Measurements from ENCODE around the gene HEXA.

The HEXA gene

DNA sequence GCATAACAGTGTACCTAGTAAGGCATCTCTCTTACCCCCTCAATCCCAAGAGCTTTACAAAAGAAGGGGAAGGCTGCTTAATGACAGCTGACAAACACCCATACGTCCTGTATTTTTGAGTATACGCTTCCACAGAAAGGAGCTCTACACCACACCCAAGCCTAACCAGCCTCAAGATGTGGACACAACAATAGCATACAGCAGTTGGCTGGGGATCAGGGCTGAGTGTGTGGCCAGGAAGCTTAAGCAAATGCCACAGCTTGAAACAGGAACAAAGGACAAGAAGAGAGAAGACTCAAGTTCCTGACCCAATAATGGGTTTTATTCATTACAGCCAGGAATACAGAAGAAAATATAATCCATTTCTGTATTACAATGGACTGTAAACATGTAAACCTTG, 6.9 kb downstream of the HEXA start (continued):
- TF ChIP-seq ZNF488 (tag by site-specific recombination; IDR thresholded peaks at IDR 0.05) (no peak), ZNF654 (tag by site-specific recombination; IDR thresholded peaks at IDR 0.05; ENCODE audit: low read depth) (no peak), ZNF274 (IDR thresholded peaks at IDR 0.05; ENCODE audit: low read length) (no peak), ZNF274 (tag by site-specific recombination; IDR thresholded peaks at IDR 0.05; ENCODE audit: borderline replicate concordance) (no peak), PRDM6 (tag by site-specific recombination; IDR thresholded peaks at IDR 0.05) (no peak), SP7 (tag by site-specific recombination; IDR thresholded peaks at IDR 0.05) (no peak), ZNF501 (tag by site-specific recombination; IDR thresholded peaks at IDR 0.05) (no peak)

DNA sequence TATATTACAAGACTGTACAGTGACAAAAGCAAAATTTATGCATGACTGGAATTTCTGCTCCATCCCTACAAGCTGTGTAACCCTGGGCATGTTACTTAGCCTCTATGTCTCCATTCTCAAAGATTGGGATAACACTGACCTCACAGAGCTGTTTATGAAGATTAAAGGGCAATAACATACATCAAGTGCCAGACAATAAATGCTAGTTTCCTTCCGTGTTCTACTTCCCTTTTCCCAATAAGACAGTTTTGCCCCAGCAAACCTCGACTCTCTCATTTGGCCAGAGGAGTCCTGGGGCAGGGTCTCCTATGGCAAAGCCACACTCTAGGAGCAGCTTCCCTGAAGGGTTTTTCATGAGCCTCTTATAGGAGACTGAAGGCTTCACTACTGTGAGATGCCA, 7.5 kb downstream of the HEXA start:
- ChIA-PET CTCF (interaction anchor here (0.6 to 1.2 kb wide), 3 partner anchors 13 to 879 kb away, joined by 3 to 4 read pairs (median 3); no protein-coding TSS in a partner anchor), POLR2A (no interaction called here)
- H3K4me3 ChIP-seq (ENCODE audit: low read depth, low read length) = no peak overlapping the region
- no peaks in the 10 kb centered on the region for H3K4me1 ChIP-seq (ENCODE audit: control insufficient read depth, insufficient read depth, low read length)
- H3K36me3 ChIP-seq (ENCODE audit: control insufficient read depth in 2 of 2, insufficient read depth in 1 of 2, low read length in 2 of 2) = peaks cover 12 to 40% of the 10 kb centered on the region in 2 experiments
- no peak overlapping the region for H3K27ac ChIP-seq (ENCODE audit: extremely low read depth, low read depth, low read length)
- no peaks in the 10 kb centered on the region for H3K9me3 ChIP-seq (ENCODE audit: control insufficient read depth, insufficient read depth, low read depth, low read length)
- TF ChIP-seq ZNF37A (tag by site-specific recombination; IDR thresholded peaks at IDR 0.05) (no peak), ZNF664 (tag by site-specific recombination; IDR thresholded peaks at IDR 0.05) (no peak), GFI1B (tag by site-specific recombination; IDR thresholded peaks at IDR 0.05) (no peak), ZNF501 (tag by site-specific recombination; IDR thresholded peaks at IDR 0.05) (no peak), ZNF23 (tag by site-specific recombination; IDR thresholded peaks at IDR 0.05; ENCODE audit: borderline replicate concordance) (no peak), ZNF792 (tag by site-specific recombination; IDR thresholded peaks at IDR 0.05) (no peak), HOXC10 (CRISPR knock-in tag; IDR thresholded peaks at IDR 0.05) (no peak), BCL11B (tag by site-specific recombination; IDR thresholded peaks at IDR 0.05; ENCODE audit: low read depth) (no peak), ZBTB21 (tag by site-specific recombination; IDR thresholded peaks at IDR 0.05) (no peak)
- TF ChIP-seq, protein P1, sequence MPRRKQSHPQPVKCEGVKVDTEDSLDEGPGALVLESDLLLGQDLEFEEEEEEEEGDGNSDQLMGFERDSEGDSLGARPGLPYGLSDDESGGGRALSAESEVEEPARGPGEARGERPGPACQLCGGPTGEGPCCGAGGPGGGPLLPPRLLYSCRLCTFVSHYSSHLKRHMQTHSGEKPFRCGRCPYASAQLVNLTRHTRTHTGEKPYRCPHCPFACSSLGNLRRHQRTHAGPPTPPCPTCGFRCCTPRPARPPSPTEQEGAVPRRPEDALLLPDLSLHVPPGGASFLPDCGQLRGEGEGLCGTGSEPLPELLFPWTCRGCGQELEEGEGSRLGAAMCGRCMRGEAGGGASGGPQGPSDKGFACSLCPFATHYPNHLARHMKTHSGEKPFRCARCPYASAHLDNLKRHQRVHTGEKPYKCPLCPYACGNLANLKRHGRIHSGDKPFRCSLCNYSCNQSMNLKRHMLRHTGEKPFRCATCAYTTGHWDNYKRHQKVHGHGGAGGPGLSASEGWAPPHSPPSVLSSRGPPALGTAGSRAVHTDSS (tag by site-specific recombination; IDR thresholded peaks at IDR 0.05) = no peak
- TF ChIP-seq, protein P2, sequence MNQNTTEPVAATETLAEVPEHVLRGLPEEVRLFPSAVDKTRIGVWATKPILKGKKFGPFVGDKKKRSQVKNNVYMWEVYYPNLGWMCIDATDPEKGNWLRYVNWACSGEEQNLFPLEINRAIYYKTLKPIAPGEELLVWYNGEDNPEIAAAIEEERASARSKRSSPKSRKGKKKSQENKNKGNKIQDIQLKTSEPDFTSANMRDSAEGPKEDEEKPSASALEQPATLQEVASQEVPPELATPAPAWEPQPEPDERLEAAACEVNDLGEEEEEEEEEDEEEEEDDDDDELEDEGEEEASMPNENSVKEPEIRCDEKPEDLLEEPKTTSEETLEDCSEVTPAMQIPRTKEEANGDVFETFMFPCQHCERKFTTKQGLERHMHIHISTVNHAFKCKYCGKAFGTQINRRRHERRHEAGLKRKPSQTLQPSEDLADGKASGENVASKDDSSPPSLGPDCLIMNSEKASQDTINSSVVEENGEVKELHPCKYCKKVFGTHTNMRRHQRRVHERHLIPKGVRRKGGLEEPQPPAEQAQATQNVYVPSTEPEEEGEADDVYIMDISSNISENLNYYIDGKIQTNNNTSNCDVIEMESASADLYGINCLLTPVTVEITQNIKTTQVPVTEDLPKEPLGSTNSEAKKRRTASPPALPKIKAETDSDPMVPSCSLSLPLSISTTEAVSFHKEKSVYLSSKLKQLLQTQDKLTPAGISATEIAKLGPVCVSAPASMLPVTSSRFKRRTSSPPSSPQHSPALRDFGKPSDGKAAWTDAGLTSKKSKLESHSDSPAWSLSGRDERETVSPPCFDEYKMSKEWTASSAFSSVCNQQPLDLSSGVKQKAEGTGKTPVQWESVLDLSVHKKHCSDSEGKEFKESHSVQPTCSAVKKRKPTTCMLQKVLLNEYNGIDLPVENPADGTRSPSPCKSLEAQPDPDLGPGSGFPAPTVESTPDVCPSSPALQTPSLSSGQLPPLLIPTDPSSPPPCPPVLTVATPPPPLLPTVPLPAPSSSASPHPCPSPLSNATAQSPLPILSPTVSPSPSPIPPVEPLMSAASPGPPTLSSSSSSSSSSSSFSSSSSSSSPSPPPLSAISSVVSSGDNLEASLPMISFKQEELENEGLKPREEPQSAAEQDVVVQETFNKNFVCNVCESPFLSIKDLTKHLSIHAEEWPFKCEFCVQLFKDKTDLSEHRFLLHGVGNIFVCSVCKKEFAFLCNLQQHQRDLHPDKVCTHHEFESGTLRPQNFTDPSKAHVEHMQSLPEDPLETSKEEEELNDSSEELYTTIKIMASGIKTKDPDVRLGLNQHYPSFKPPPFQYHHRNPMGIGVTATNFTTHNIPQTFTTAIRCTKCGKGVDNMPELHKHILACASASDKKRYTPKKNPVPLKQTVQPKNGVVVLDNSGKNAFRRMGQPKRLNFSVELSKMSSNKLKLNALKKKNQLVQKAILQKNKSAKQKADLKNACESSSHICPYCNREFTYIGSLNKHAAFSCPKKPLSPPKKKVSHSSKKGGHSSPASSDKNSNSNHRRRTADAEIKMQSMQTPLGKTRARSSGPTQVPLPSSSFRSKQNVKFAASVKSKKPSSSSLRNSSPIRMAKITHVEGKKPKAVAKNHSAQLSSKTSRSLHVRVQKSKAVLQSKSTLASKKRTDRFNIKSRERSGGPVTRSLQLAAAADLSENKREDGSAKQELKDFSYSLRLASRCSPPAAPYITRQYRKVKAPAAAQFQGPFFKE (tag by site-specific recombination; IDR thresholded peaks at IDR 0.05; ENCODE audit: borderline replicate concordance) = no peak
- TF ChIP-seq, protein P3, sequence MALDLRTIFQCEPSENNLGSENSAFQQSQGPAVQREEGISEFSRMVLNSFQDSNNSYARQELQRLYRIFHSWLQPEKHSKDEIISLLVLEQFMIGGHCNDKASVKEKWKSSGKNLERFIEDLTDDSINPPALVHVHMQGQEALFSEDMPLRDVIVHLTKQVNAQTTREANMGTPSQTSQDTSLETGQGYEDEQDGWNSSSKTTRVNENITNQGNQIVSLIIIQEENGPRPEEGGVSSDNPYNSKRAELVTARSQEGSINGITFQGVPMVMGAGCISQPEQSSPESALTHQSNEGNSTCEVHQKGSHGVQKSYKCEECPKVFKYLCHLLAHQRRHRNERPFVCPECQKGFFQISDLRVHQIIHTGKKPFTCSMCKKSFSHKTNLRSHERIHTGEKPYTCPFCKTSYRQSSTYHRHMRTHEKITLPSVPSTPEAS (tag by site-specific recombination; IDR thresholded peaks at IDR 0.05) = no peak
- TF ChIP-seq, protein P4, sequence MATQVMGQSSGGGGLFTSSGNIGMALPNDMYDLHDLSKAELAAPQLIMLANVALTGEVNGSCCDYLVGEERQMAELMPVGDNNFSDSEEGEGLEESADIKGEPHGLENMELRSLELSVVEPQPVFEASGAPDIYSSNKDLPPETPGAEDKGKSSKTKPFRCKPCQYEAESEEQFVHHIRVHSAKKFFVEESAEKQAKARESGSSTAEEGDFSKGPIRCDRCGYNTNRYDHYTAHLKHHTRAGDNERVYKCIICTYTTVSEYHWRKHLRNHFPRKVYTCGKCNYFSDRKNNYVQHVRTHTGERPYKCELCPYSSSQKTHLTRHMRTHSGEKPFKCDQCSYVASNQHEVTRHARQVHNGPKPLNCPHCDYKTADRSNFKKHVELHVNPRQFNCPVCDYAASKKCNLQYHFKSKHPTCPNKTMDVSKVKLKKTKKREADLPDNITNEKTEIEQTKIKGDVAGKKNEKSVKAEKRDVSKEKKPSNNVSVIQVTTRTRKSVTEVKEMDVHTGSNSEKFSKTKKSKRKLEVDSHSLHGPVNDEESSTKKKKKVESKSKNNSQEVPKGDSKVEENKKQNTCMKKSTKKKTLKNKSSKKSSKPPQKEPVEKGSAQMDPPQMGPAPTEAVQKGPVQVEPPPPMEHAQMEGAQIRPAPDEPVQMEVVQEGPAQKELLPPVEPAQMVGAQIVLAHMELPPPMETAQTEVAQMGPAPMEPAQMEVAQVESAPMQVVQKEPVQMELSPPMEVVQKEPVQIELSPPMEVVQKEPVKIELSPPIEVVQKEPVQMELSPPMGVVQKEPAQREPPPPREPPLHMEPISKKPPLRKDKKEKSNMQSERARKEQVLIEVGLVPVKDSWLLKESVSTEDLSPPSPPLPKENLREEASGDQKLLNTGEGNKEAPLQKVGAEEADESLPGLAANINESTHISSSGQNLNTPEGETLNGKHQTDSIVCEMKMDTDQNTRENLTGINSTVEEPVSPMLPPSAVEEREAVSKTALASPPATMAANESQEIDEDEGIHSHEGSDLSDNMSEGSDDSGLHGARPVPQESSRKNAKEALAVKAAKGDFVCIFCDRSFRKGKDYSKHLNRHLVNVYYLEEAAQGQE (tag by site-specific recombination; IDR thresholded peaks at IDR 0.05) = no peak
- TF ChIP-seq, protein P5, sequence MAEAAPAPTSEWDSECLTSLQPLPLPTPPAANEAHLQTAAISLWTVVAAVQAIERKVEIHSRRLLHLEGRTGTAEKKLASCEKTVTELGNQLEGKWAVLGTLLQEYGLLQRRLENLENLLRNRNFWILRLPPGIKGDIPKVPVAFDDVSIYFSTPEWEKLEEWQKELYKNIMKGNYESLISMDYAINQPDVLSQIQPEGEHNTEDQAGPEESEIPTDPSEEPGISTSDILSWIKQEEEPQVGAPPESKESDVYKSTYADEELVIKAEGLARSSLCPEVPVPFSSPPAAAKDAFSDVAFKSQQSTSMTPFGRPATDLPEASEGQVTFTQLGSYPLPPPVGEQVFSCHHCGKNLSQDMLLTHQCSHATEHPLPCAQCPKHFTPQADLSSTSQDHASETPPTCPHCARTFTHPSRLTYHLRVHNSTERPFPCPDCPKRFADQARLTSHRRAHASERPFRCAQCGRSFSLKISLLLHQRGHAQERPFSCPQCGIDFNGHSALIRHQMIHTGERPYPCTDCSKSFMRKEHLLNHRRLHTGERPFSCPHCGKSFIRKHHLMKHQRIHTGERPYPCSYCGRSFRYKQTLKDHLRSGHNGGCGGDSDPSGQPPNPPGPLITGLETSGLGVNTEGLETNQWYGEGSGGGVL (tag by site-specific recombination; IDR thresholded peaks at IDR 0.05) = no peak

All from HEK293 (cell line).